HG03108 (cell line): ENCODE results near the gene IRAK1.
"Not testable (repeated sequence)": the region's sequence is repeated elsewhere in the genome, so short reads cannot be mapped to it uniquely, and the experiment has no call there.

Experiments
- ATAC-seq: cut with Tn5 transposase; IDR thresholded peaks from one replicate; pipeline ENCODE4 v1.9.1; 2021; ENCODE audit warnings: moderate library complexity; ENCODE audit not compliant: unreplicated experiment

IRAK1 gene

GRCh38 chrX:153999359-154000037, 20.2 kb downstream of the IRAK1 start:
- no peak for ATAC-seq

- ATAC-seq: no peak
Measured at GRCh38 chrX:153995504-153995903, 24.2 kb downstream of the IRAK1 start.

DNA sequence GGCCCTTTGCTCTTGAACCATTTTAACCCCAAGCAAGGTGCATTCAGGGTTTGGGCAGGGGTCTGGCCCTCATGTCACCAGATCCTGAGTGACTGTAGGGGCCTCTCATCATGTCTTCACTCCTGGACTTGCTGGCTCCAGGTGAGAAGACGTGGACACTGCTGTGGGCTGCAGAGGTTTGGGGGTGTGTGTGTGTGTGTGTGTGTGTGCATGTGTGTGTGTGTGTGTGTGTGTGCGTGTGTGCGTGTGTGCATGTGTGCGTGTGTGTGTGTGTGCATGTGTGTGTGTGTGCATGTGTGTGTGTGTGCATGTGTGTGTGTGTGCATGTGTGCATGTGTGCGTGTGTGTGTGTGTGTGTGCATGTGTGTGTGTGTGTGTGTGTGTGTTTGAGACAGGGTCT, 25.3 kb downstream of the IRAK1 start:
- not testable (repeated sequence) for ATAC-seq

- no peak for ATAC-seq
Measured at GRCh38 chrX:153993978-153994377, 25.7 kb downstream of the IRAK1 start.

DNA sequence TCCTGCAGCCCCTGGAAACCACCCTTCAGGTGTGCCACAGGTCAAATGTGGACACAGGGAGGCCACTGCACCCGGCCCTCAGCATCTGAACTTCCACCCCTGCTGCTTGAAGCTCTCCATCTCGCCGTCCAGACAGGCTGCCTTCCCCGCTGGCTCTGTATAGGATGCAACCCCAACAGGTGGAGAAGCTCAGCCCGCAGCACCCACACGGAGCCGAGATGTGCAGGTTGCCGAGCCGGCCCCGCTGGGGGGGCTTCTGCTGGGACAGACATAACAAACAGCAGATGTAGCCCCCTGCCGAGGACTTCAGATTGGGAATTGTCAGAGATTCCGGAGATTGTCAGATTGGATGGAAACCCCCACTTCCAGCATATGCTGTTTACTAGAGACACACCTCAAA, 26.6 kb downstream of the IRAK1 start:
- ATAC-seq: no peak

- ATAC-seq: no peak
Measured at GRCh38 chrX:153992180-153992579, 27.5 kb downstream of the IRAK1 start.

GRCh38 chrX:153991013-153991580, 28.6 kb downstream of the IRAK1 start:
- ATAC-seq: no peak

- no peak for ATAC-seq
Measured at GRCh38 chrX:153989973-153990655, 29.6 kb downstream of the IRAK1 start.

DNA sequence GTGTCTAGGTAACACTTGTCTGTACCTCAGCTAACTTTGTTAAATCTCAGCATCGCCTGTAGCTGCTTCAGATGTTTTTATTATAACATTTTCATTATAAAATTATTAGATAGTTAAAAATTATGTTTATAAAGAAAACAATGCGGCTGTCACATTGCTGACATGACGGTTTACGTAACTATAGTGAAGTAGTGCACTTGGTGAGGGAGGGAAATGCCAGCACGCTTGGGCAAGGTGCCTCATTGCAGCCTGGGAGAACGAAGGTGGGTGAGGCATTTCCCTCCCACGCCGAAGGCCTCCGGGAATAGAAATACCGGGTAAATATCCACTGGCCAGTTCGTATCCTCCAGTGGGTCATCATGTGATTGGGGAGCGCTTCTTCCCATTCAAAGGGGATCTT, 31.2 kb downstream of the IRAK1 start:
- no peak for ATAC-seq

- ATAC-seq: no peak
Measured at GRCh38 chrX:153984351-153985178, 35.1 kb downstream of the IRAK1 start.

DNA sequence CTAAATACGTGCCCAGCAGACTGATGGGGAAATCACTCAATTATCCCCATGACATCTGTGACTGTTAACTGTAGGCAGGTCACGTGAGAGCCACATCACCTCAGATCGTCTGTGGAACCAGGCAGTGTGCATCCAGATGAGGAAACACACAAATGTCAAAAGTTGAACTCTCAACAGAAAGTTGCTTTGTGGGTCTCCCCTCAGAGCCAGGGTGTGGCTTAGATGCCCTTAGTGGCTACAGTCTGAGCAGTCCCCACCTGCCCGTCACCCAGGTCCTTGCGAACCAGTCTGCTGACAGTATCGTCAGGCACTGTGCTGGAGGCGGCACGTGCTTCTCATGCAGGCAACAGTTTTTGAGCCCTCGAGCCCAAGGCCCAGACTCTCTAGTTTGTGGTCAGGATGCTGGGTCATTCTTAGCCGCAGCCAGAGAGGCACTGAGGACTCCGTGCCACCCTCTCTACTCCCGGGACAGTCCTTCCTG, 36.3 kb downstream of the IRAK1 start:
- ATAC-seq: no peak

DNA sequence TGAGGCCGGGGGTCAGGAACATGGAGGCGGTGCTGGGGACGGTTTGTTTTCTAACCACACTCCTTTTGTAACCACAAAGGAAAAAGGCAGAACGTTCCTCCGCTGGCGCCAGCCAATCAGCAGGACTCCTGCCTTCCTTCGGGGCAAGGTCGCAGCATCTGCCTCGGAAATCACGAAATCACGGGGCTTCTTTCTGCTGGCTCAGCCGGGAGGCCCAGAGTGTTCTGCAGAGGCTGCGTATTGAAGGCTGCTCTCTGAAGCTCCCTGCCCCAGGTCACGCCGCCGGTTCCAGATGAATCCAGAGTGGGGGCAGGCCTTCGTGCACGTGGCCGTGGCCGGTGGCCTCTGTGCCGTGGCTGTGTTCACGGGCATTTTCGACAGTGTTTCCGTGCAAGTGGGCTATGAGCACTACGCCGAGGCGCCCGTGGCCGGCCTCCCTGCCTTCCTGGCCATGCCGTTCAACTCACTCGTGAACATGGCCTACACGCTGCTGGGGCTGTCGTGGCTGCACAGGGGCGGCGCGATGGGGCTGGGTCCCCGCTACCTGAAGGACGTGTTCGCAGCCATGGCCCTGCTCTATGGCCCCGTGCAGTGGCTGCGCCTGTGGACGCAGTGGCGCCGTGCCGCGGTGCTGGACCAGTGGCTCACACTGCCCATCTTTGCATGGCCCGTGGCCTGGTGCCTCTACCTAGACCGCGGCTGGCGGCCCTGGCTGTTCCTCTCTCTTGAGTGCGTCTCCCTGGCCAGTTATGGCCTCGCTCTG, 37.8 kb downstream of the IRAK1 start:
- ATAC-seq: no peak

DNA sequence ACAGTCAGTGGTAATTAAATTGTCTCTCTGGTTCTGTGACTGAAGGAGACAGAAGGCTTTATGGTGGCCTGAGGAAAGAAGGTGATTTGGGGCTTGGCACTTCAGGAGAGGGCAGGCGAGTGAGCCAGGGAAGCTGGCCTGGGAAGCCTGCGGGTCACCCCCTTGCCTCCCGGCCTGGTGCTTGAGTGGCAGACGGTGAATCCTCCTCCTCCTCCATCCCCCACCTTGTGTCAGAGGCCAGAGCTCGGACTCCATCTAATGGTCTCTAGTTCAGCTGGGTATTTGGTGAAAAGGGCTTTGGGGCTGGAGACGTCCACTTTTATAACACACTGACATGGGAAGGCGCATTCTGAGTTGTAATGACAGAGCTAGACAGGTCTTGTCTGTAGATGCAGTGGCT, 38.5 kb downstream of the IRAK1 start:
- ATAC-seq: no peak

DNA sequence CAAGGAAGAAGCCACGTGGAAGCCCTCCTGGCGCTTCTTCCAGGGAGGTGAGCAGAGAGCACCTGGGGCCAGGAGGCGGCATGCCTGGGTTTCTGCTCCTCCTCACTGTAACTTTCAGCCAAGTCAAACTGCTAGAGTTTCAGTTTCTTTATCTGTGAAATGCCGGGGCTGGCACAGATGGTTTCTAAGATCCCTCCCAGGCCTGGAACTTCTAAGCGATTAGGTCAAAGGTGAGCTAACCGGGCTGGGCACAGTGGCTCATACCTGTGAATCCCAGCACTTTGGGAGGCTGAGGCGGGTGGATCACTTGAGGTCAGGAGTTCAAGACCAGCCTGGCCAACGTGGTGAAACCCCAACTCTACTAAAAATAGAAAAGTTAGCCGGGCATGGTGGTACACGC, 39.3 kb downstream of the IRAK1 start:
- ATAC-seq: peak; percentile 49

GRCh38 chrX:153974726-153975286, 44.9 kb downstream of the IRAK1 start:
- no peak for ATAC-seq

- no peak for ATAC-seq
Measured at GRCh38 chrX:153974003-153974725, 45.5 kb downstream of the IRAK1 start.

DNA sequence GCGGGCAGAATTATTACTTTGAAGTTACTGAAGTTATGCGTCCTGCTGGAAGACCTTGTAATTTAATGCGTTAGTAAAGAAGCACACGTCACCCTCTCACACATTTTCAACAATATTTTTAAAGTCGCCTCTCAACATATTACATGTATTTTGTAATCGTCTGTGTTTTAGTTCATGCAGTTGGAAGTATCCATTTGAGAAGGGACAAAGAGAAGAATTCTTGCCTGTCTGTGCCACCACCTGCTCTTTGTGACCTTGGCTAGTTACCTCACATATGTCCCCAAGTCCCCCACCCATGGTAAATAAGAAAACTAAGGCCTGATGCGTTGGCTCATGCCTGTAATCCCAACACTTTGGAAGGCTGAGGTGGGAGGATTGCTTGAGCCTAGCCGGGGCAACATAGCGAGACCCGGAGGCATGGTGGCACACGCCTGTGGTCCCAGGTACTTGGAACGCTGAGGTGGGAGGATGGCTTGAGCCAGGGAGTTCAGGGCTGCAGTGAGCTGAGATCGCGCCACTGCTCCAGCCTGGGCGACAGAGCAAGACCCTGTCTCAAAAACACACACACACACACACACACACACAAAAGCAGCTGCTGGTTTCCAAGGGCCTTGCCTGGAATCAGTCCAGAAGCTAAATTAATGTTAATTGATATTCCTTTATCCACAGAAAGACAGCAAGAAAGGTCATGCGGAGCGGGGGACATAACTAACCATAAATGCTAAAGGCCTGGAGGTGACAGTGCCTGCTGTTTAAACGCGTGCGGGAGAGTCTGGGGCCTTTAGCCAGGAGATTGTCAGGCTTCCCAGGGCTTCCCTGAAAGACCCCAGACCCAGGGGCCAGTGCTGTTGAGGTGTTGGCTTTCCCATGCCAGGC, 46.3 kb downstream of the IRAK1 start:
- ATAC-seq: no peak

GRCh38 chrX:153972368-153973126, 47.2 kb downstream of the IRAK1 start, which contains the start of gene TMEM187:
TSS of gene TMEM187 (plus strand) at chrX:153972754. CDS start at chrX:153982063, 9,309 bp downstream.
- ATAC-seq: peak; percentile 50
